K562 (cell line): Measurements from ENCODE around the gene CARM1. TPM values are rescaled to one million over a fixed set of nuclear protein-coding genes. Genes with fewer than 3 reads are reported as not detected.

Experiments used
- ARID4B ChIP-seq: sonication (generic); formaldehyde crosslinking; IDR thresholded peaks from 2 replicates; pipeline ENCODE4 v1.8.0; 2022; ENCODE audit warnings: mild to moderate bottlenecking, missing genetic modification reagents
- CBX5 ChIP-seq: IDR thresholded peaks from 2 replicates; pipeline ENCODE4 v1.6.1; 2014; ENCODE audit warnings: low read depth, borderline replicate concordance
- CTBP1 ChIP-seq: fragments of 450-650 bp; IDR thresholded peaks from 2 replicates; pipeline ENCODE4 v1.6.1; 2016; ENCODE audit warnings: borderline replicate concordance
- ESRRB ChIP-seq: fragments of 250-450 bp; sonication (Bioruptor Pico); IDR thresholded peaks from 2 replicates; pipeline ENCODE4 v1.5.0; 2020; ENCODE audit warnings: mild to moderate bottlenecking, moderate library complexity, borderline replicate concordance
- KLF16 ChIP-seq: IDR thresholded peaks from 2 replicates; pipeline ENCODE4 v1.6.1; 2016; ENCODE audit warnings: antibody characterized with exemption
- MBD2 ChIP-seq: sonication (generic); IDR thresholded peaks from 2 replicates; pipeline ENCODE4 v1.6.1; 2016; ENCODE audit warnings: low read depth, borderline replicate concordance
- MTA3 ChIP-seq: fragments of 450-650 bp; formaldehyde crosslinking; IDR thresholded peaks from 2 replicates; pipeline ENCODE4 v1.6.1; 2017; ENCODE audit warnings: mild to moderate bottlenecking, borderline replicate concordance
- PHF20 ChIP-seq: fragments of 450-650 bp; IDR thresholded peaks from 2 replicates; pipeline ENCODE4 v1.6.1; 2018; ENCODE audit not compliant: partially characterized antibody
- RBM17 ChIP-seq: fragments of 200-400 bp; formaldehyde crosslinking; IDR thresholded peaks from 2 replicates; pipeline ENCODE4 v1.6.1; 2017; ENCODE audit warnings: low read depth, mild to moderate bottlenecking, low read length, borderline replicate concordance
- SAFB ChIP-seq: fragments of 200-400 bp; formaldehyde crosslinking; IDR thresholded peaks from 2 replicates; pipeline ENCODE4 v1.6.1; 2017; ENCODE audit warnings: low read depth, low read length, borderline replicate concordance
- SRSF1 ChIP-seq: fragments of 200-400 bp; formaldehyde crosslinking; IDR thresholded peaks from 2 replicates; pipeline ENCODE4 v1.6.1; 2017; ENCODE audit warnings: mild to moderate bottlenecking, low read depth, low read length, moderate library complexity
- TOE1 ChIP-seq, 2 experiments: fragments of 450-650 bp in 1 of 2; sonication (generic) in 1 of 2; formaldehyde crosslinking in 1 of 2; IDR thresholded peaks; 2 replicates each; pipeline versions ENCODE4 v1.7.1 to v1.8.0; 2016 to 2022; ENCODE audit warnings: borderline replicate concordance in 2 of 2, mild to moderate bottlenecking in 2 of 2, antibody characterized with exemption in 1 of 2, inconsistent platforms in 1 of 2, low read depth in 1 of 2, missing genetic modification reagents in 1 of 2, moderate library complexity in 1 of 2
- ZKSCAN3 ChIP-seq: fragments of 250-450 bp; sonication (Bioruptor Pico); IDR thresholded peaks from 2 replicates; pipeline ENCODE4 v1.4.0; 2020
- ZNF197 ChIP-seq: fragments of 200-800 bp; sonication (Bioruptor generic); IDR thresholded peaks from 2 replicates; pipeline ENCODE4 v1.6.1; 2016; ENCODE audit warnings: low read depth, missing genetic modification characterization, missing compliant biosample characterization
- ZNF324 ChIP-seq: fragments of 250-450 bp; sonication (Bioruptor Pico); IDR thresholded peaks from 2 replicates; pipeline ENCODE4 v1.4.0; 2020; ENCODE audit warnings: mild to moderate bottlenecking
- ZNF830 ChIP-seq: fragments of 250-450 bp; sonication (Bioruptor Pico); IDR thresholded peaks from 2 replicates; pipeline ENCODE4 v1.5.0; 2021; ENCODE audit warnings: mild to moderate bottlenecking
- polyA plus RNA-seq, 8 experiments: library from polyadenylated mRNA; depleted of rRNA in 4 of 8; stranded (reverse) in 5 of 8; unstranded in 3 of 8; fragments of >200 nt; fragmentation: Nextera tagmentation in 2 of 8; fragmentation: Illumina TruSeq in 1 of 8; extraction: Ambion mirVana in 2 of 8; extraction: Trizol in 1 of 8; gene quantifications; 2 replicates each; pipeline versions ENCODE4 v1.2.1 to v1.2.3, GENCODE V29; 2011 to 2014; ENCODE audit warnings: inconsistent platforms in 1 of 8, missing spikeins in 1 of 8
- total RNA-seq, 7 experiments: library from RNA; depleted of rRNA in 6 of 7; stranded (reverse); fragments of >200 nt in 6 of 7; fragmentation: Illumina TruSeq in 2 of 7; extraction: Trizol in 2 of 7; gene quantifications; 2 replicates each; pipeline versions ENCODE4 v1.2.1 to v1.2.3, GENCODE V29; 2011 to 2021; ENCODE audit warnings: low replicate concordance in 1 of 7
- TF ChIP-seq, protein P1 (sequence below): fragments of 450-650 bp; IDR thresholded peaks from 2 replicates; pipeline ENCODE4 v1.7.1; 2018; ENCODE audit warnings: mild to moderate bottlenecking, low read depth; ENCODE audit not compliant: partially characterized antibody
- TF ChIP-seq, protein P2 (sequence below): sonication (generic); formaldehyde crosslinking; IDR thresholded peaks from 2 replicates; pipeline ENCODE4 v1.8.1; 2023; ENCODE audit warnings: mild to moderate bottlenecking, missing genetic modification reagents

Gene CARM1
- total and polyA plus RNA-seq, 9 of the 15 experiments (the other 6 are each of a cell fraction or from before 2014, with no cell fraction given) = 0.36 to 86.0 (median 29.7) TPM

GRCh38 chr19:10961073-10961860 is 89.9 kb downstream of the CARM1 start (continued):
- no peak for TF ChIP-seq MBD2
- TF ChIP-seq ZNF830 = no peak
- peak; percentile 83 for TF ChIP-seq SAFB
- no peak for TF ChIP-seq SRSF1
- no peak for TF ChIP-seq CBX5
- TF ChIP-seq MTA3 = peak; percentile 62; the same call in 1 of the 2 replicates
- no peak for TF ChIP-seq ZNF324 (CRISPR knock-in tag)
- TF ChIP-seq ARID4B (CRISPR knock-in tag) = 0 out of 2 replicates have a peak, but pooled peaks have one; percentile 28
- no peak for TF ChIP-seq TOE1 (IDR thresholded peaks at IDR 0.05; ENCODE audit: borderline replicate concordance)
- no peak for TF ChIP-seq TOE1 (CRISPR knock-in tag; IDR thresholded peaks at IDR 0.05; ENCODE audit: borderline replicate concordance, low read depth)
- TF ChIP-seq, protein P1, sequence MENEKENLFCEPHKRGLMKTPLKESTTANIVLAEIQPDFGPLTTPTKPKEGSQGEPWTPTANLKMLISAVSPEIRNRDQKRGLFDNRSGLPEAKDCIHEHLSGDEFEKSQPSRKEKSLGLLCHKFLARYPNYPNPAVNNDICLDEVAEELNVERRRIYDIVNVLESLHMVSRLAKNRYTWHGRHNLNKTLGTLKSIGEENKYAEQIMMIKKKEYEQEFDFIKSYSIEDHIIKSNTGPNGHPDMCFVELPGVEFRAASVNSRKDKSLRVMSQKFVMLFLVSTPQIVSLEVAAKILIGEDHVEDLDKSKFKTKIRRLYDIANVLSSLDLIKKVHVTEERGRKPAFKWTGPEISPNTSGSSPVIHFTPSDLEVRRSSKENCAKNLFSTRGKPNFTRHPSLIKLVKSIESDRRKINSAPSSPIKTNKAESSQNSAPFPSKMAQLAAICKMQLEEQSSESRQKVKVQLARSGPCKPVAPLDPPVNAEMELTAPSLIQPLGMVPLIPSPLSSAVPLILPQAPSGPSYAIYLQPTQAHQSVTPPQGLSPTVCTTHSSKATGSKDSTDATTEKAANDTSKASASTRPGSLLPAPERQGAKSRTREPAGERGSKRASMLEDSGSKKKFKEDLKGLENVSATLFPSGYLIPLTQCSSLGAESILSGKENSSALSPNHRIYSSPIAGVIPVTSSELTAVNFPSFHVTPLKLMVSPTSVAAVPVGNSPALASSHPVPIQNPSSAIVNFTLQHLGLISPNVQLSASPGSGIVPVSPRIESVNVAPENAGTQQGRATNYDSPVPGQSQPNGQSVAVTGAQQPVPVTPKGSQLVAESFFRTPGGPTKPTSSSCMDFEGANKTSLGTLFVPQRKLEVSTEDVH = no peak
- no peak for TF ChIP-seq RBM17
- TF ChIP-seq PHF20 = no peak
- no peak for TF ChIP-seq ESRRB
- TF ChIP-seq, protein P2, sequence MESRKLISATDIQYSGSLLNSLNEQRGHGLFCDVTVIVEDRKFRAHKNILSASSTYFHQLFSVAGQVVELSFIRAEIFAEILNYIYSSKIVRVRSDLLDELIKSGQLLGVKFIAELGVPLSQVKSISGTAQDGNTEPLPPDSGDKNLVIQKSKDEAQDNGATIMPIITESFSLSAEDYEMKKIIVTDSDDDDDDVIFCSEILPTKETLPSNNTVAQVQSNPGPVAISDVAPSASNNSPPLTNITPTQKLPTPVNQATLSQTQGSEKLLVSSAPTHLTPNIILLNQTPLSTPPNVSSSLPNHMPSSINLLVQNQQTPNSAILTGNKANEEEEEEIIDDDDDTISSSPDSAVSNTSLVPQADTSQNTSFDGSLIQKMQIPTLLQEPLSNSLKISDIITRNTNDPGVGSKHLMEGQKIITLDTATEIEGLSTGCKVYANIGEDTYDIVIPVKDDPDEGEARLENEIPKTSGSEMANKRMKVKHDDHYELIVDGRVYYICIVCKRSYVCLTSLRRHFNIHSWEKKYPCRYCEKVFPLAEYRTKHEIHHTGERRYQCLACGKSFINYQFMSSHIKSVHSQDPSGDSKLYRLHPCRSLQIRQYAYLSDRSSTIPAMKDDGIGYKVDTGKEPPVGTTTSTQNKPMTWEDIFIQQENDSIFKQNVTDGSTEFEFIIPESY (CRISPR knock-in tag) = no peak
- TF ChIP-seq CTBP1 = no peak
- no peak for TF ChIP-seq ZNF197 (CRISPR knock-in tag)
- no peak for TF ChIP-seq KLF16
- no peak for TF ChIP-seq ZKSCAN3 (CRISPR knock-in tag)
